Measurements from ENCODE around the gene BRD8.

GRCh38 chr5:138092301-138092700 lies 86.1 kb downstream of the BRD8 start:
- TF ChIP-seq CTCF (IDR thresholded peaks at IDR 0.05; ENCODE audit: borderline replicate concordance, extremely low read depth, low read length, poor library complexity, severe bottlenecking) = no peak
- no peak for TF ChIP-seq EZH2 (IDR thresholded peaks at IDR 0.05; ENCODE audit: borderline replicate concordance, low read depth, low read length, severe bottlenecking)
